HEK293T (cell line): ENCODE measurements around the gene IZUMO1R.

Source experiments
- BHLHE40 ChIP-seq: fragments of 450-650 bp; IDR thresholded peaks from 2 replicates; pipeline ENCODE4 v1.6.1; 2016; ENCODE audit warnings: mild to moderate bottlenecking, moderate library complexity, borderline replicate concordance
- ELF4 ChIP-seq: fragments of 450-650 bp; IDR thresholded peaks from 2 replicates; pipeline ENCODE4 v1.6.1; 2017; ENCODE audit warnings: antibody characterized with exemption
- FOXA1 ChIP-seq: fragments of 450-650 bp; IDR thresholded peaks from 2 replicates; pipeline ENCODE4 v1.6.1; 2016; ENCODE audit warnings: mild to moderate bottlenecking
- FOXM1 ChIP-seq: fragments of 450-650 bp; IDR thresholded peaks from 2 replicates; pipeline ENCODE4 v1.6.1; 2017; ENCODE audit warnings: mild to moderate bottlenecking, borderline replicate concordance
- HDGF ChIP-seq: fragments of 450-650 bp; IDR thresholded peaks from 2 replicates; pipeline ENCODE4 v1.6.1; 2017; ENCODE audit warnings: antibody characterized with exemption, borderline replicate concordance
- L3MBTL2 ChIP-seq: fragments of 450-650 bp; conservative IDR thresholded peaks from 2 replicates; pipeline ENCODE4 v1.6.1; 2016; ENCODE audit warnings: mild to moderate bottlenecking
- LEF1 ChIP-seq: fragments of 450-650 bp; IDR thresholded peaks from 2 replicates; pipeline ENCODE4 v1.6.1; 2017; ENCODE audit warnings: mild to moderate bottlenecking, borderline replicate concordance
- NFRKB ChIP-seq: fragments of 450-650 bp; IDR thresholded peaks from 2 replicates; pipeline ENCODE4 v1.6.1; 2016; ENCODE audit warnings: mild to moderate bottlenecking, moderate library complexity
- SP1 ChIP-seq: fragments of 450-650 bp; IDR thresholded peaks from 2 replicates; pipeline ENCODE4 v1.6.1; 2017
- SUZ12 ChIP-seq: fragments of 450-650 bp; IDR thresholded peaks from 2 replicates; pipeline ENCODE4 v1.6.1; 2016; ENCODE audit warnings: mild to moderate bottlenecking
- TARDBP ChIP-seq: fragments of 450-650 bp; IDR thresholded peaks from 2 replicates; pipeline ENCODE4 v1.6.1; 2016
- ZNF384 ChIP-seq: fragments of 450-650 bp; IDR thresholded peaks from 2 replicates; pipeline ENCODE4 v1.6.1; 2016

- TF ChIP-seq FOXA1 (no peak), BHLHE40 (no peak), SUZ12 (no peak), FOXM1 (no peak), ZNF384 (no peak), TARDBP (no peak), L3MBTL2 (no peak), LEF1 (no peak), SP1 (no peak), HDGF (no peak), NFRKB (no peak), ELF4 (no peak)
Measured at GRCh38 chr11:94297985-94298576, 6.3 kb upstream of the IZUMO1R start.
